Stimulated activated CD4-positive, alpha-beta T cell treated with anti-CD3 and anti-CD28 coated beads, TNF-alpha, amount 100 ng/mL, for 1 hour (primary cell): Measurements from ENCODE around the gene NKAPD1.
"Not testable (repeated sequence)": the region's sequence is repeated elsewhere in the genome, so short reads cannot be mapped to it uniquely, and the experiment has no call there.

ENCODE experiments used
- DNase-seq, 3 donors: peaks; one replicate each; pipeline ENCODE4 v3.0.0-alpha.2; 2020; ENCODE audit warnings: low read depth in 3 of 3, low spot score in 1 of 3

The NKAPD1 gene

GRCh38 chr11:112073941-112074811, at the start of gene NKAPD1, which contains the start of gene PIH1D2:
Gene NKAPD1, plus strand, starts transcription at chr11:112074299. Its CDS starts 1,276 bp downstream, at chr11:112075575.
Gene PIH1D2, minus strand, starts transcription at chr11:112074017. Its CDS starts 843 bp downstream, at chr11:112073174.
- DNase-seq: peak; percentile 47 to 65 (median 58)

GRCh38 chr11:112024773-112025678, 49.1 kb upstream of the NKAPD1 start, which contains the start of gene DLAT:
Gene DLAT, plus strand, starts transcription at chr11:112025408. Its CDS starts 65 bp downstream, at chr11:112025473.
- DNase-seq: peak; percentile 50 to 65 (median 51)

- DNase-seq: no peak
Observed at GRCh38 chr11:112025707-112026106, 48.4 kb upstream of the NKAPD1 start.

- not testable (repeated sequence) for DNase-seq
Observed at GRCh38 chr11:112026784-112027410, 47.2 kb upstream of the NKAPD1 start.

GRCh38 chr11:112029460-112029859, 44.6 kb upstream of the NKAPD1 start:
- DNase-seq: no peak

- no peak for DNase-seq
Observed at GRCh38 chr11:112033902-112034301, 40.2 kb upstream of the NKAPD1 start.

- DNase-seq: no peak
Observed at GRCh38 chr11:112037527-112037926, 36.6 kb upstream of the NKAPD1 start.

- no peak for DNase-seq
Observed at GRCh38 chr11:112042161-112042960, 31.7 kb upstream of the NKAPD1 start.

- DNase-seq: no peak
Observed at GRCh38 chr11:112042961-112043304, 31.2 kb upstream of the NKAPD1 start.

GRCh38 chr11:112044961-112045360, 29.1 kb upstream of the NKAPD1 start:
- DNase-seq: no peak

GRCh38 chr11:112046647-112047046, 27.5 kb upstream of the NKAPD1 start:
- not testable (repeated sequence) for DNase-seq

- DNase-seq: not testable (repeated sequence)
Observed at GRCh38 chr11:112048256-112048655, 25.8 kb upstream of the NKAPD1 start.

GRCh38 chr11:112049777-112050176, 24.3 kb upstream of the NKAPD1 start:
- DNase-seq: no peak

- DNase-seq: no peak
Observed at GRCh38 chr11:112050721-112051120, 23.4 kb upstream of the NKAPD1 start.

GRCh38 chr11:112051768-112052167, 22.3 kb upstream of the NKAPD1 start:
- no peak for DNase-seq

GRCh38 chr11:112057170-112057569, 16.9 kb upstream of the NKAPD1 start:
- no peak for DNase-seq

- DNase-seq: no peak
Observed at GRCh38 chr11:112058103-112058502, 16.0 kb upstream of the NKAPD1 start.

GRCh38 chr11:112062923-112063322, 11.2 kb upstream of the NKAPD1 start:
- no peak for DNase-seq

GRCh38 chr11:112082729-112083128, 8.6 kb downstream of the NKAPD1 start:
- no peak for DNase-seq

- no peak for DNase-seq
Observed at GRCh38 chr11:112085822-112086421, 11.8 kb downstream of the NKAPD1 start.
